Ishikawa (cell line): ENCODE data around the gene FABP2.

Experiments used
- CEBPB ChIP-seq: IDR thresholded peaks from 2 replicates; pipeline ENCODE4 v1.6.1; 2012
- CREB1 ChIP-seq: IDR thresholded peaks from 2 replicates; pipeline ENCODE4 v1.6.1; 2012; ENCODE audit warnings: low read depth
- EGR1 ChIP-seq: IDR thresholded peaks from 2 replicates; pipeline ENCODE4 v1.6.1; 2012
- EP300 ChIP-seq: IDR thresholded peaks from 2 replicates; pipeline ENCODE4 v1.6.1; 2012; ENCODE audit warnings: borderline replicate concordance
- FOXM1 ChIP-seq: IDR thresholded peaks from 2 replicates; pipeline ENCODE4 v1.6.1; 2012; ENCODE audit warnings: low read depth, borderline replicate concordance
- NFIC ChIP-seq: IDR thresholded peaks from 2 replicates; pipeline ENCODE4 v1.6.1; 2012
- RAD21 ChIP-seq: IDR thresholded peaks from 2 replicates; pipeline ENCODE4 v1.6.1; 2012; ENCODE audit warnings: low read depth
- TAF1 ChIP-seq: IDR thresholded peaks from 2 replicates; pipeline ENCODE4 v1.6.1; 2012; ENCODE audit warnings: low read depth, mild to moderate bottlenecking
- TCF12 ChIP-seq: IDR thresholded peaks from 2 replicates; pipeline ENCODE4 v1.6.1; 2012; ENCODE audit warnings: low read depth
- TEAD4 ChIP-seq: IDR thresholded peaks from 2 replicates; pipeline ENCODE4 v1.6.1; 2012
- YY1 ChIP-seq: IDR thresholded peaks from 2 replicates; pipeline ENCODE4 v1.6.1; 2012; ENCODE audit warnings: low read depth
- ZBTB7A ChIP-seq: IDR thresholded peaks from 2 replicates; pipeline ENCODE4 v1.6.1; 2012; ENCODE audit warnings: low read depth
- TF ChIP-seq, protein P1 (sequence below): IDR thresholded peaks from 2 replicates; pipeline ENCODE4 v1.6.1; 2012
- TF ChIP-seq, protein P2 (sequence below): IDR thresholded peaks from 2 replicates; pipeline ENCODE4 v1.6.1; 2012
- TF ChIP-seq, protein P3 (sequence below): IDR thresholded peaks from 2 replicates; pipeline ENCODE4 v1.6.1; 2012; ENCODE audit warnings: low read depth, mild to moderate bottlenecking

Gene FABP2

DNA sequence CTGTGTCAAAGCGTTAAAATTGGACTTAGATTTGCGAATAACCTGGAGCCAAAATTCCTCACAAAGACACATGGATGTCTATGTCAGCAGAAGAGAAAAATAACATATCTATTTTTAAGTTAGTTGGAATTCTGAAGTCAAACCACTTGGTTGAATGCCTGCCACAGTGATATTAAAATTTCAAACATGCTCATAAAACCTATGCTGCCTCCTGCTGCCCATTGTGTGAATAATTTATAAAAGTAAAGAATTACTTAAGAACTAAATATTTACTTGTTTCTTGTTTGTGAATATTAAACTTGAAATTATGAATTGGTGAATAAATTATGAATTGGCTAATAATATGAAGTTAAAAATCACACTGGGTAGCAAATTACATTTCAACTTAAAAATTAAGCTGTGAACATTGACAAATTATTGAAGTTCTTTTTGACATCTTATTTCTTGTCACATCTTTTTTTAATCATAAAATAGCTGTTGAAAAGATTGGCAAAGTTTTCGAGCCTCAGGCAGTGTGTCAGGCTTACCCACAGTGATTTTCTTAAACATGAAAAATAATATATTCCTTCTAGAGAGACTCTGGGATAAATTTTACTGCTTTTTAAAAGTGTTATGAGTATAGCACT lies 35.4 kb downstream of the FABP2 start:
- no peak for TF ChIP-seq YY1
- TF ChIP-seq, protein P1, sequence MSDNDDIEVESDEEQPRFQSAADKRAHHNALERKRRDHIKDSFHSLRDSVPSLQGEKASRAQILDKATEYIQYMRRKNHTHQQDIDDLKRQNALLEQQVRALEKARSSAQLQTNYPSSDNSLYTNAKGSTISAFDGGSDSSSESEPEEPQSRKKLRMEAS: no peak
- TF ChIP-seq TAF1: no peak
- peak; percentile 66 for TF ChIP-seq RAD21

DNA sequence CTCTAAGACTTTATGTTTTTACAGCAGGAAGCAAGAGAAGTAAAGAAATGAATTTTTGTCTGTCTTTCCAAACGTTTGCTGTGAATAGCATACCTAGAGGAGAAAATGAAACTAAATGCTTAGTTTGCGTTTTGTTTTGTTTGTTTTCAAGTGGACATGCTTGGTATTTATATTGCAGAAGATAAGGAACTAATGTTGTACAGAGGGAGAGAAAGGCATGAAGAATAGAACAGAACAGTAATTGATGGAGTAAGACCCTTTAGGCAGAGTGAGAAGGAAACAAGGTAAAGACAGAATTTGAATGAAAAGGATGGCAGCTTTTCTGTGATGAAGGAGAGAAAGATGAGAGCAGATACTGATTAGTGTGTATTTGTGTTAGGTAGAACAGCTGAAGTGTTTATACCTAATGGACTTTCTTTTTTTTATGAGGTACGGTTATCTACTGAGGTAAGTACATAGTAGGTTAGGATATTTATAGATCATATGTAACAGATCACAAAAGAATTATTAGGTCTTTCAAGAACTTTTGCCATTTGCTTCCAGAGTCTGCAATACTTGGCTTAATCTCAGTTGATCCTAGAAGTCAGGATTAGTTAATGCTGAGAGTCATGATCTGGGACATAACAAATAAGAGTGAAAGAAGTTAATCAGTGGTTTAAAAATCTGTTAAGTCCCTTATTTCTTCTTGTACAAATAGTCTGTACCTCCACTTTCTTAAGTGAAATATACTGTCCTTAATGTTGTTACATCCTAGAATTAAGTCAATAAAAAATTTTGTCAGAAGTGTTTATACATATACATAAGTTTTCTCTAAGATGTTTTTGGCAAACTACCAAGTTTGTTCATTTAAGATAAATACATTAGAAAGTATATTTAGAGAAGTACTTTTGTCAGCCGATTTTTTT lies 36.8 kb downstream of the FABP2 start:
- no peak for TF ChIP-seq TCF12
- TF ChIP-seq CREB1: no peak
- TF ChIP-seq, protein P2, sequence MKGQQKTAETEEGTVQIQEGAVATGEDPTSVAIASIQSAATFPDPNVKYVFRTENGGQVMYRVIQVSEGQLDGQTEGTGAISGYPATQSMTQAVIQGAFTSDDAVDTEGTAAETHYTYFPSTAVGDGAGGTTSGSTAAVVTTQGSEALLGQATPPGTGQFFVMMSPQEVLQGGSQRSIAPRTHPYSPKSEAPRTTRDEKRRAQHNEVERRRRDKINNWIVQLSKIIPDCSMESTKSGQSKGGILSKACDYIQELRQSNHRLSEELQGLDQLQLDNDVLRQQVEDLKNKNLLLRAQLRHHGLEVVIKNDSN: no peak
- no peak for TF ChIP-seq FOXM1
- no peak for TF ChIP-seq EGR1
- no peak for TF ChIP-seq TEAD4
- no peak for TF ChIP-seq ZBTB7A
- TF ChIP-seq EP300: no peak

DNA sequence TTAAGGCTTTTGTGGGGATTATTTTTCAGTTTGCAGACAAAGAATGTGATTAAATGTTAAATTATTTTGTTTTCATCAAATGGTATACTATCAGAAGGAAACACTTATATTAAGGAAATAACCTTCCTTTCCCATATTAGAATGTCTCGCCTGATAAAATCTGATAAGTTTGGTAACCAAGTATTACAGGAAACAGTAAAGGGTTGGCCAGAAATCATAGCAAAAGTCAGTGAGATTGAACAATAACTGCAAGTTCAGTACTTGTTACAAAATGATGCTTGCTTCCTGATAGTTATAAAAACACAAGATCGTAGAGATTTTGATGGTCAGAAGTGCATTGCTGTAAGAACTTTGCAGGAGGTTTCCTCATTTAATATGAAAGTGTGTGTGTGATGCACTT lies 40.5 kb downstream of the FABP2 start:
- TF ChIP-seq YY1: no peak
- TF ChIP-seq, protein P2: no peak
- TF ChIP-seq EGR1: no peak
- no peak for TF ChIP-seq NFIC
- TF ChIP-seq CEBPB: no peak
- no peak for TF ChIP-seq EP300
- no peak for TF ChIP-seq FOXM1
- TF ChIP-seq ZBTB7A: no peak
- TF ChIP-seq, protein P3, sequence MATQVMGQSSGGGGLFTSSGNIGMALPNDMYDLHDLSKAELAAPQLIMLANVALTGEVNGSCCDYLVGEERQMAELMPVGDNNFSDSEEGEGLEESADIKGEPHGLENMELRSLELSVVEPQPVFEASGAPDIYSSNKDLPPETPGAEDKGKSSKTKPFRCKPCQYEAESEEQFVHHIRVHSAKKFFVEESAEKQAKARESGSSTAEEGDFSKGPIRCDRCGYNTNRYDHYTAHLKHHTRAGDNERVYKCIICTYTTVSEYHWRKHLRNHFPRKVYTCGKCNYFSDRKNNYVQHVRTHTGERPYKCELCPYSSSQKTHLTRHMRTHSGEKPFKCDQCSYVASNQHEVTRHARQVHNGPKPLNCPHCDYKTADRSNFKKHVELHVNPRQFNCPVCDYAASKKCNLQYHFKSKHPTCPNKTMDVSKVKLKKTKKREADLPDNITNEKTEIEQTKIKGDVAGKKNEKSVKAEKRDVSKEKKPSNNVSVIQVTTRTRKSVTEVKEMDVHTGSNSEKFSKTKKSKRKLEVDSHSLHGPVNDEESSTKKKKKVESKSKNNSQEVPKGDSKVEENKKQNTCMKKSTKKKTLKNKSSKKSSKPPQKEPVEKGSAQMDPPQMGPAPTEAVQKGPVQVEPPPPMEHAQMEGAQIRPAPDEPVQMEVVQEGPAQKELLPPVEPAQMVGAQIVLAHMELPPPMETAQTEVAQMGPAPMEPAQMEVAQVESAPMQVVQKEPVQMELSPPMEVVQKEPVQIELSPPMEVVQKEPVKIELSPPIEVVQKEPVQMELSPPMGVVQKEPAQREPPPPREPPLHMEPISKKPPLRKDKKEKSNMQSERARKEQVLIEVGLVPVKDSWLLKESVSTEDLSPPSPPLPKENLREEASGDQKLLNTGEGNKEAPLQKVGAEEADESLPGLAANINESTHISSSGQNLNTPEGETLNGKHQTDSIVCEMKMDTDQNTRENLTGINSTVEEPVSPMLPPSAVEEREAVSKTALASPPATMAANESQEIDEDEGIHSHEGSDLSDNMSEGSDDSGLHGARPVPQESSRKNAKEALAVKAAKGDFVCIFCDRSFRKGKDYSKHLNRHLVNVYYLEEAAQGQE: no peak
- no peak for TF ChIP-seq RAD21
- no peak for TF ChIP-seq CREB1
- TF ChIP-seq TCF12: no peak
- TF ChIP-seq, protein P1: no peak

DNA sequence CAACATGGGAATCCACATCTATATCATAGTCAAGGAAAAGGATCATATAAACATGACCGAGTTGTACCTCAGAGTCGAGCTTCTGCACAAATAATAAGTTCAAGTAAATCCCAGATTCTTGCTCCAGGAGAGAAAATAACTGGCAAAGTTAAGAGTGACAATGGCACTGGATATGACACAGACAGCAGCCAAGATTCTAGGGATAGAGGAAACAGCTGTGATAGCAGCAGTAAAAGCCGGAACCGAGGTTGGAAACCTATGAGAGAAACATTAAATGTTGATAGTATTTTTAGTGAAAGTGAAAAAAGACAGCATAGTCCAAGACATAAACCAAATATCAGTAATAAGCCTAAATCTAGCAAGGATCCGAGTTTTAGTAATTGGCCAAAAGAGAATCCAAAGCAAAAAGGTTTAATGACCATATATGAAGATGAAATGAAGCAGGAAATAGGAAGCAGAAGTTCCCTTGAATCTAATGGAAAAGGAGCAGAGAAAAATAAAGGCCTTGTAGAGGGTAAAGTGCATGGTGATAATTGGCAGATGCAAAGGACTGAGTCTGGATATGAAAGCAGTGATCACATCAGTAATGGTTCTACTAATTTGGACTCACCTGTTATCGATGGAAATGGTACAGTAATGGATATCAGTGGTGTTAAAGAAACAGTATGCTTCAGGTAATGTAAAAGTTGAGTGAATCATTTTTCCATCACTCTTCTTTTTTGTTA lies 50.4 kb downstream of the FABP2 start:
- TF ChIP-seq TAF1 (no peak), EGR1 (no peak), TCF12 (no peak), NFIC (no peak), ZBTB7A (no peak), CREB1 (no peak), FOXM1 (no peak), EP300 (no peak)

DNA sequence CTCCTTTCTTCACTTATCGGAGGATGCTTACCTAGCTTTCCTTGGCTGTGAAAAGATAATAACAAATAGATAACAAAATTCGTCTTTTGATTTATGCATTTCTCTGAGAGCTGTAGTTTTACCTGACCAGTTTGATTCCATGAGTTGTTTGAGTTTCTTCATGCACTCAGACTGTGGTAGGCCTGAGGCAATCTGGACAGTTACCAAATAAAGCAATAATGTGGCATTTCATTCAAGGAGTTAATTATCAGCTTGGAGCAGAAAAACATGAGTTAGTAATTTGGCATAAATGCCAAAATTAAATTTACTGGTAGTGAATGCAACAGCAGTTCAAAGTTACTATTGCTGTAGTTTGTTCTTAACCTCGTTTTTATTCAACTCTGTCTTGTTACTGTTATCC lies 53.5 kb downstream of the FABP2 start:
- TF ChIP-seq RAD21: no peak
